Lower lobe of right lung (tissue), 2 donors: ENCODE results near the gene CEACAM5. TPM values are rescaled to one million over a fixed set of nuclear protein-coding genes. Genes with fewer than 3 reads are reported as not detected.
"Not testable (repeated sequence)": the region's sequence is repeated elsewhere in the genome, so short reads cannot be mapped to it uniquely, and the experiment has no call there.

Experiments
- ATAC-seq, 2 donors: fragments of 200-7000 bp; cut with Tn5 transposase; one replicate each; pipeline ENCODE4 v1.9.1; 2020 to 2022; ENCODE audit warnings: mild to moderate bottlenecking in 2 of 2, moderate library complexity in 2 of 2
- DNase-seq: peaks from one replicate; pipeline ENCODE4 v3.0.0-alpha.2; 2020
- H3K27ac ChIP-seq: fragments of 200-600 bp; one replicate; pipeline ENCODE4 v1.8.0; 2022
- H3K27me3 ChIP-seq: fragments of 200-600 bp; one replicate; pipeline ENCODE4 v1.8.0; 2022; ENCODE audit warnings: low read depth
- H3K36me3 ChIP-seq: fragments of 200-600 bp; one replicate; pipeline ENCODE4 v1.8.0; 2022; ENCODE audit warnings: mild to moderate bottlenecking
- H3K4me1 ChIP-seq: fragments of 200-600 bp; one replicate; pipeline ENCODE4 v1.8.0; 2022
- H3K4me3 ChIP-seq: fragments of 200-600 bp; one replicate; pipeline ENCODE4 v1.8.0; 2022; ENCODE audit warnings: mild to moderate bottlenecking
- H3K9me3 ChIP-seq: fragments of 200-600 bp; one replicate; pipeline ENCODE4 v1.8.0; 2022
- intact Hi-C: fragments of 100-400 bp; cut with DNase I; formaldehyde crosslinking; loops from one replicate; pipeline ENCODE4 v1.11.0; 2022
- total RNA-seq: library from RNA; stranded (reverse); fragmentation: NEBNext Ultra II Directional; extraction: Animal tissue kit (Norgen Biotek cat#: 25700); gene quantifications from one replicate; pipeline ENCODE4 v1.2.1, GENCODE V29; 2021
- TF ChIP-seq, protein P1 (sequence below): fragments of 200-600 bp; IDR thresholded peaks from one replicate; pipeline ENCODE4 v1.8.0; 2022; ENCODE audit warnings: antibody characterized with exemption, mild to moderate bottlenecking
- donor health status: DM: no; HTN: yes; CAD: no; lungs with severe emphysema.

CEACAM5 gene
- total RNA-seq, 1 donor from 2014 or later, result 99.7 TPM

DNA sequence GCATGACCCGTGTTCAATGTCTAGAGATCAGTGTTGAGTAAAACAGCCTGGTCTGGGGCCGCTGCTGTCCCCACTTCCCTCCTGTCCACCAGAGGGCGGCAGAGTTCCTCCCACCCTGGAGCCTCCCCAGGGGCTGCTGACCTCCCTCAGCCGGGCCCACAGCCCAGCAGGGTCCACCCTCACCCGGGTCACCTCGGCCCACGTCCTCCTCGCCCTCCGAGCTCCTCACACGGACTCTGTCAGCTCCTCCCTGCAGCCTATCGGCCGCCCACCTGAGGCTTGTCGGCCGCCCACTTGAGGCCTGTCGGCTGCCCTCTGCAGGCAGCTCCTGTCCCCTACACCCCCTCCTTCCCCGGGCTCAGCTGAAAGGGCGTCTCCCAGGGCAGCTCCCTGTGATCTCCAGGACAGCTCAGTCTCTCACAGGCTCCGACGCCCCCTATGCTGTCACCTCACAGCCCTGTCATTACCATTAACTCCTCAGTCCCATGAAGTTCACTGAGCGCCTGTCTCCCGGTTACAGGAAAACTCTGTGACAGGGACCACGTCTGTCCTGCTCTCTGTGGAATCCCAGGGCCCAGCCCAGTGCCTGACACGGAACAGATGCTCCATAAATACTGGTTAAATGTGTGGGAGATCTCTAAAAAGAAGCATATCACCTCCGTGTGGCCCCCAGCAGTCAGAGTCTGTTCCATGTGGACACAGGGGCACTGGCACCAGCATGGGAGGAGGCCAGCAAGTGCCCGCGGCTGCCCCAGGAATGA is 1.5 kb upstream of the CEACAM5 start:
- ATAC-seq (peak; percentile 92 to 95), DNase-seq (peak; percentile 83)
- Histone ChIP-seq H3K27me3 (peaks cover 25% of the 10 kb centered on the region), H3K27ac (no peak overlapping the region), H3K4me1 (no peaks in the 10 kb centered on the region), H3K4me3 (peak overlapping the region; percentile 48), H3K36me3 (no peaks in the 10 kb centered on the region), H3K9me3 (no peaks in the 10 kb centered on the region)
- intact Hi-C loops, result no loop called here
- TF ChIP-seq, protein P1, sequence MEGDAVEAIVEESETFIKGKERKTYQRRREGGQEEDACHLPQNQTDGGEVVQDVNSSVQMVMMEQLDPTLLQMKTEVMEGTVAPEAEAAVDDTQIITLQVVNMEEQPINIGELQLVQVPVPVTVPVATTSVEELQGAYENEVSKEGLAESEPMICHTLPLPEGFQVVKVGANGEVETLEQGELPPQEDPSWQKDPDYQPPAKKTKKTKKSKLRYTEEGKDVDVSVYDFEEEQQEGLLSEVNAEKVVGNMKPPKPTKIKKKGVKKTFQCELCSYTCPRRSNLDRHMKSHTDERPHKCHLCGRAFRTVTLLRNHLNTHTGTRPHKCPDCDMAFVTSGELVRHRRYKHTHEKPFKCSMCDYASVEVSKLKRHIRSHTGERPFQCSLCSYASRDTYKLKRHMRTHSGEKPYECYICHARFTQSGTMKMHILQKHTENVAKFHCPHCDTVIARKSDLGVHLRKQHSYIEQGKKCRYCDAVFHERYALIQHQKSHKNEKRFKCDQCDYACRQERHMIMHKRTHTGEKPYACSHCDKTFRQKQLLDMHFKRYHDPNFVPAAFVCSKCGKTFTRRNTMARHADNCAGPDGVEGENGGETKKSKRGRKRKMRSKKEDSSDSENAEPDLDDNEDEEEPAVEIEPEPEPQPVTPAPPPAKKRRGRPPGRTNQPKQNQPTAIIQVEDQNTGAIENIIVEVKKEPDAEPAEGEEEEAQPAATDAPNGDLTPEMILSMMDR, result peak; percentile 82

DNA sequence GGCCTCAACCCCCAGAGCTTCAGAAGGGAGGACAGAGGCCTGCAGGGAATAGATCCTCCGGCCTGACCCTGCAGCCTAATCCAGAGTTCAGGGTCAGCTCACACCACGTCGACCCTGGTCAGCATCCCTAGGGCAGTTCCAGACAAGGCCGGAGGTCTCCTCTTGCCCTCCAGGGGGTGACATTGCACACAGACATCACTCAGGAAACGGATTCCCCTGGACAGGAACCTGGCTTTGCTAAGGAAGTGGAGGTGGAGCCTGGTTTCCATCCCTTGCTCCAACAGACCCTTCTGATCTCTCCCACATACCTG is 969 bp upstream of the CEACAM5 start:
- no peaks in the 10 kb centered on the region for H3K36me3 ChIP-seq
- DNase-seq, result no peak
- no peaks in the 10 kb centered on the region for H3K4me1 ChIP-seq
- ATAC-seq, result no peak
- peaks cover 25% of the 10 kb centered on the region for H3K27me3 ChIP-seq
- intact Hi-C loops, result no loop called here
- no peaks in the 10 kb centered on the region for H3K9me3 ChIP-seq
- TF ChIP-seq, protein P1, result no peak
- H3K27ac ChIP-seq, result no peak overlapping the region
- no peak overlapping the region for H3K4me3 ChIP-seq

DNA sequence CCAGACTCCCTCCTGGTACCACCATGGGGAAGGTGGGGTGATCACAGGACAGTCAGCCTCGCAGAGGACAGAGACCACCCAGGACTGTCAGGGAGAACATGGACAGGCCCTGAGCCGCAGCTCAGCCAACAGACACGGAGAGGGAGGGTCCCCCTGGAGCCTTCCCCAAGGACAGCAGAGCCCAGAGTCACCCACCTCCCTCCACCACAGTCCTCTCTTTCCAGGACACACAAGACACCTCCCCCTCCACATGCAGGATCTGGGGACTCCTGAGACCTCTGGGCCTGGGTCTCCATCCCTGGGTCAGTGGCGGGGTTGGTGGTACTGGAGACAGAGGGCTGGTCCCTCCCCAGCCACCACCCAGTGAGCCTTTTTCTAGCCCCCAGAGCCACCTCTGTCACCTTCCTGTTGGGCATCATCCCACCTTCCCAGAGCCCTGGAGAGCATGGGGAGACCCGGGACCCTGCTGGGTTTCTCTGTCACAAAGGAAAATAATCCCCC is 505 bp upstream of the CEACAM5 start:
- no peaks in the 10 kb centered on the region for H3K9me3 ChIP-seq
- intact Hi-C loops, result no loop called here
- ATAC-seq (no peak), DNase-seq (no peak)
- no peaks in the 10 kb centered on the region for H3K36me3 ChIP-seq
- no peaks in the 10 kb centered on the region for H3K4me1 ChIP-seq
- H3K27me3 ChIP-seq, result peaks cover 25% of the 10 kb centered on the region
- no peak overlapping the region for H3K27ac ChIP-seq
- TF ChIP-seq, protein P1, result no peak
- no peak overlapping the region for H3K4me3 ChIP-seq

DNA sequence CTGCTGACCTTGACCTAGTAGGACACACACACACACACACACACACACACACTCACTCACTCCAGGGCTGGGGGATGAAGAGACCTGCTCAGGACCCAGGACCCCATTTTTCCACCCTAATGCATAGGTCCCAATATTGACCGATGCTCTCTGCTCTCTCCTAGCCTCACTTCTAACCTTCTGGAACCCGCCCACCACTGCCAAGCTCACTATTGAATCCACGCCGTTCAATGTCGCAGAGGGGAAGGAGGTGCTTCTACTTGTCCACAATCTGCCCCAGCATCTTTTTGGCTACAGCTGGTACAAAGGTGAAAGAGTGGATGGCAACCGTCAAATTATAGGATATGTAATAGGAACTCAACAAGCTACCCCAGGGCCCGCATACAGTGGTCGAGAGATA is 1.1 kb downstream of the CEACAM5 start:
- H3K27me3 ChIP-seq, result peaks cover 15% of the 10 kb centered on the region
- H3K4me1 ChIP-seq, ATAC-seq, H3K9me3 ChIP-seq, intact Hi-C loops, H3K36me3 ChIP-seq, DNase-seq, H3K27ac ChIP-seq, H3K4me3 ChIP-seq: not testable (repeated sequence)

GRCh38 chr19:41709951-41710645 is 1.7 kb downstream of the CEACAM5 start:
- TF ChIP-seq, protein P1, result no peak
- Histone ChIP-seq H3K27ac (no peak overlapping the region), H3K4me1 (no peaks in the 10 kb centered on the region), H3K27me3 (peaks cover 11% of the 10 kb centered on the region), H3K36me3 (no peaks in the 10 kb centered on the region), H3K9me3 (no peaks in the 10 kb centered on the region), H3K4me3 (peak overlapping the region; percentile 4)
- DNase-seq (no peak), ATAC-seq (no peak)
- intact Hi-C loops, result no loop called here
